SKM-1 treated with dmso at 0.1 percent for 144 hours (cell line): ENCODE results near the gene MOGAT1.
"Not testable (repeated sequence)": the region's sequence is repeated elsewhere in the genome, so short reads cannot be mapped to it uniquely, and the experiment has no call there.

Experiments
- DNase-seq: peaks from one replicate; lab custom pipeline; 2025; ENCODE audit not compliant: unreplicated experiment; lab: John Stamatoyannopoulos, UW

MOGAT1 gene

DNA sequence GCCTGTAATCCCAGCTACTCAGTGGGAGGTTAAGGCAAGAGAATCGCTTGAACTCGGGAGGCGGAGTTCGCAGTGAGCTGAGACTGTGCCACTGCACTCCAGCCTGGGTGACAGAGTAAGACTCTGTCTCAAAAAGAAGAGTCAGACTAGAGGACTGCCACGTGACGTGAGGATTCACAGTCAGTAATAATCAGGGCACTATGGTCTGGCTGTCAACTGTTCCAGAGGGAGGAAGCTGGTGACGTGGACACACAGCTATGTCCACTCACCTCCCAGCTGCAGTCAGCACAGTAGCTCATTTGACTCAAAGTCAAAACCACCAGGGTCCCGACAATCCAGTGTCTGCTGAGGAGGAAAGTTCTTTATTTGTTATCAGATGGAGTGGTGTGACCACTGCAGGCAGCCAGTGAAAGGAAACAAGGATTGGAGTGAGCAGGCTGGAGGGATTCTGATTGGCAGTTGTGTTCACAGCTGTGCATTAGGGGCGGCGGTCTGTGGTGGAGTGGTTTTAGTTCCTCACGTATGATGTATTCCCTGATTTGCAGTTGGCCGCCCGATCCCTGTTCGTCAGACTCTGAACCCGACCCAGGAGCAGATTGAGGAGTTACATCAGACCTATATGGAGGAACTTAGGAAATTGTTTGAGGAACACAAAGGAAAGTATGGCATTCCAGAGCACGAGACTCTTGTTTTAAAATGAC, 37.9 kb downstream of the MOGAT1 start:
- DNase-seq, result no peak

DNA sequence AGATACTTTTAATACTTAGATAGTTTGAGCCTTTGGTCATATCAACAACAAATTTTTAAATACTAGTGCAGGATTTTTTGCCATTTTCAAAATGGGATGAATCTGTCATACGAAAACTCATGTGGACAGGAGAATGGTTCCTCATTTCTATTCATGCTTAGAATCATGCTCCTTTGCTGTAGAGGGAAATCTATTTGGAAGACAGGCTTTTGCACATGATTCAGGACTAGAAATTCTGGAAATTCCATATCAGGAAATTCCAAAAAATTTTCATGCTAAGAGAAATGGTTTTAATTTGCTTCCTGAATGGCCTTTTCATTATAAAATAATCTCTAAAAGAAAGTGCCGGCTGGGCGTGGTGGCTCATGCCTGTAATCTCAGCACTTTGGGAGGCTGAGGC, 39.3 kb downstream of the MOGAT1 start:
- no peak for DNase-seq

GRCh38 chr2:222711315-222711940, 40.0 kb downstream of the MOGAT1 start:
- DNase-seq, result no peak

DNA sequence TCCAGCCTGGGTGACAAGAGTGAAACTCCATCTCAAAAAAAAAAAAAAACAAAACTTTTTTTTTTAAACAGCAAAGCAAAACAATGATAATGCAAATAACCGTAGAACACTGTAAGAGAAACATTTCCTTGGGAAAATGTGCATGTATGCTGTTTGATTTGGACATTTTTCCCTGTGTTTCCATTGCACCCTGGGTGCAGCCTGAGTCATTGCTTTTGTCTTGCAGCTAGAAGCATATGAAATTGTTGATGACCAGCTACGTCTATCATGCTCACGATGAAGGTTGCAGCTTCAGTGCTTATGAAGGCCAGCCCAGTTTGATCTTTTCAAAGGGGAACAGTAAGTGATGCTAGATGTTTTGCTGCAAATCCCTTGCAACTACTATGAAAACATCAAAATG, 41.5 kb downstream of the MOGAT1 start:
- no peak for DNase-seq

DNA sequence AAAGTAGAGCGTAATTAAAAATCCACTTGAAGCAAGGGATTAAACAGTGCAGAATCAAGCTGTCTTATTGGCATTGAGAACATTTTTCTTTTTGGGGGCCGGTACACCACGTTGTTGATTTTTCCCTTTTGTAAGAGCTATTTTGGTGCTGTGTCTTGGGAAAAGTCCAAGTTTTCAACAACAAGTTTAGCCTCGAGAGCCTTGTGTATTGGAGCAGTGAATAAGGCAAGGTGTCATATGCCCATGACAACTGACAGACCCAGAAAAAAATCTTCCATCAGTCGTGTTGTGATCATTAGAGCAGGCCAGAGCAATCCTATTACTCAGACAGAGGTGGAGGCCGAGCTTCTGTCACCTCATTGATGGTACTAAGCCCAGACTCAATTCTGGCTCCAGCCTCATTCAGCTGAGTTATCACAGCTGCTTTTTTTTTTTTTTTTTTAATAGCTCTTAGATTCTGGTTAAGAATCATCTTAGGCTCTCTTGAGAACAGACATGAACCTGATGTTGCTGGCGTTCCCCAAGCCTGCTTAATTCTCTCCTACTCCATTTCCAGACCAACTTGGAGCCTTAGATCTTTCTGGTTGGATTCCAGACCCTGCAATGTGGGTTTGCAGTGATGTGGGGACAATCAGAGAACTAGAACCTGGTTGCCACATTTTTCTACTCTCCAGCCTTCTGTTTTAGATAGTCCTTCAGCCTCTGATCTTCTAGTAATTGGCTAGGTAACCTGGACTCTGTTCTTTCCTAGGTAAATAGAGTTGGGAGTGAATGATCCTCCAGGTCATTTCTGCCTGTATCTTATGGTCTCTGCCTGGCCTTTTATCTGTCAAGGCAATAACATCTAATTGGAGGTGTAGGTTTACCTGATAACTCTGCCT, 43.1 kb downstream of the MOGAT1 start:
- DNase-seq, result no peak

DNA sequence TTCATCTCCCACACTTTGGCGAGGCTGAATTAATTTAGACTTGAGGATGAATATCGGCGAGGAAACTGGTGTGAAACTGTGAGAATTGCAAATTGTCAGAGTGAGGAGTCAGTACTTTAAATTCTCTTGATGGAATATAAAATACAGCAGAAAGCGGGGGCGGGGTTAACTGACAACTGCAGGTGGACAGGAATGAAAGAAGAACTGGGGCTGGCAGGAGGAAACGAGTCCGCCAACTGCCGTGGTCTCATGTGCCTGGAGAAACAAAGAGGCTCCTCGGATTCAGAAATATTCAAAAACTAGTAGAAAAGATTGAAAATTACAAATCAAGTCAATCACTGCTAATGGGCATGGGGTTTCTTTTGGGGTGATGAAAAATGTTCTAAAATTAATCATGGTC, 44.3 kb downstream of the MOGAT1 start:
- no peak for DNase-seq

GRCh38 chr2:222719787-222720186, 48.3 kb downstream of the MOGAT1 start:
- not testable (repeated sequence) for DNase-seq

DNA sequence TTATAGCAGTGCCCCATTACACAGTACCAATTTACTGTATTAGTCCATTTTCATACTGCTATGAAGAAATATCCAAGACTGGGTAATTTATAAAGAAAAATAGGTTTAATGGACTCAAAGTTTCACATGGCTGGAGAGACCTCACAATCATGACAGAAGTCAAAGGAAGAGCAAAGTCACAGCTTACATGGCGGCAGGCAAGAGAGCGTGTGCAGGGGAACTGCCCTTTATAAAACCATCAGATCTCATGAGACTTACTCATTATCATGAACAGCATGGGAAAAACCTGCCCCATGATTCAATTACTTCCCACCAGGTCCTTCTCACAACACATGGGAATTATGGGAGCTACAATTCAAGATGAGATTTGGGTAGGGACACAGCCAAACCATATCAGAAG, 50.1 kb downstream of the MOGAT1 start:
- DNase-seq, result not testable (repeated sequence)

- DNase-seq, result no peak
Observed at GRCh38 chr2:222722327-222722946, 51.0 kb downstream of the MOGAT1 start.

DNA sequence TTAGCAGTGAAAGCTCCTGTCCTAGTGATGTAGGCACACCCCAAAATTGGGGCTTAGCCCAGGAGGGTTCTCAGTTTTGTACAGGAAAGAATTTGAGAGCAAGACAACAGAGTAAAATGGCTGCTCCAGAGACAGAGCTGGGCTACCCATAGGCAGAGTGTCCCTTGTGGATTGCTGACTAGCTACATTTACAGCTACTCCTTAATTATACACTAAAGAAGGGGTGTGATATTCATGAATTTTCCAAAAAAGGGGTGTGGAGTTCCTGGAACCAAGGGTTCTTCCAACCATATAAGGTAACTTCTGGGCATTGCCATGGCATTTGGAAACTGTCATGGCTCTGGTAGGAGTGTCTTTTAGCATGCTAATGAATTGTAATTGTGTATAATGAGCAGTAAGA, 52.8 kb downstream of the MOGAT1 start:
- DNase-seq, result no peak

GRCh38 chr2:222728621-222729020, 57.2 kb downstream of the MOGAT1 start:
- no peak for DNase-seq

DNA sequence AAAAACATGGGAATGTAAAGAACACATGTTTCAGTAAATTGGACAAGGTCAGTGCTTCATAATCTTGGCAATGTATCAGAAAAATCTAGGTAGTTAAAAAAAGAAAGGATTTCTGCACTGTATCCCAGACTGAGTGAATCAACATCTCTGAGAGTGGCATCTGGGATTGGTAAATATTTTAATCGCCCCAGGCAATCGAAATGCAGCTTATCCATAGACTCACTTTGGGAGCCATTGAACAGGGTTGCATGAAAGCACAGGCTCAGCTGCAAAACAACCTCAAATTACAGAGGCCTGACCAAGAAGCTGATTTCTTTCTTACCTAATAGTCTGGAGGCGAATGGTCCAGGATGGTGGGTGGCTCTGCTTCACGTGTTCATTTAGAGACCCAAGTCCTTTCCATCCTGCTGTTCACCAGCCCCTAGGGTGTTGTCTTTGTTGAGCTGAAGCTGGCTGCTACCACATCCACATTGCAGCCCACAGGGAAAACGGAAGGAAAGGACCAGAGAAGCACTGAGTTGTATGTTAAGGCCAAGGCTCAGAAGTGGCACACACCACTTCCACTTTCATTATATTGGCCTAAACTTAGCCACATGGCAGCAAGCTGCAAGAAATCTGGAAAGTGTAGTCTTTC, 59.0 kb downstream of the MOGAT1 start:
- DNase-seq, result peak; percentile 45

- DNase-seq, result no peak
Observed at GRCh38 chr2:222731201-222731621, 59.8 kb downstream of the MOGAT1 start.

GRCh38 chr2:222732489-222733178, 61.2 kb downstream of the MOGAT1 start:
- no peak for DNase-seq

DNA sequence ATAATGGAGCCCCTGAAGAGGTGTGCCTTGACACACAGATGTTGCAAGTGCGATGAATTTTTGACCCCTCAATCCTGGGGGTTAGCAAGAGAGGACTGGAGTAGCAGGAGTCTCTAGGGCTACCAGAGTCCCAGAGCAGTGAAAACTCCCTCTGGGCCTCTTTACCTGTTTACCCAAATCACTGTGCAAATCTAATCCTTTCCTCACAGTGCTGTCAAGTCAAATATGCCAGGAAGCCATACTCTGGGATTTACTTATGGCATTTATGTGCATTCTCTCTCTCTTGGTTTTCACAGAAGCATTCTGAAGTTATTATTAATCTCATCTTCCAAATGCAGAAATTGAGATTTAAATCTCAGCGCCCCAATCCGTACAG, 62.0 kb downstream of the MOGAT1 start:
- DNase-seq, result no peak

- DNase-seq, result no peak
Observed at GRCh38 chr2:222733846-222734702, 62.6 kb downstream of the MOGAT1 start.

DNA sequence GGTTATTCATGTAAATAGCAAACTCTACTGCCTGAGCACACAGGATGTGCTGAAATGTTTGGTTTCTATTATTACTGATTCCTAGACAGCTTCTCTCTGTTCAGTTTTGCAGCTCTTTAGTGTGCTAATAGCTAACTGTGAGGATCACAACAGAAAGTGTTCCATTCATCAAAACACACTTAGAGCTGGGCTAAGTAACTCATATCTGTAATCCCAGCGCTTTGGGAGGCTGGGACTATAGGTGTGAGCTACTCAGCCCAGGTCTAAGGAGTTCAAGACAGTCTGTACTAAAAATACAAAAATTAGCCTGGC, 63.2 kb downstream of the MOGAT1 start:
- DNase-seq, result no peak

GRCh38 chr2:222736301-222736700, 64.8 kb downstream of the MOGAT1 start:
- no peak for DNase-seq

GRCh38 chr2:222736924-222737323, 65.5 kb downstream of the MOGAT1 start:
- no peak for DNase-seq

GRCh38 chr2:222738312-222738711, 66.9 kb downstream of the MOGAT1 start:
- no peak for DNase-seq
